Stimulated activated CD8-positive, alpha-beta memory T cell treated with anti-CD3 and anti-CD28 coated beads, Interleukin-15, amount 100 ng/mL, for 24 hours (primary cell): ENCODE results near the gene WWP2.
"Not testable (repeated sequence)": the region's sequence is repeated elsewhere in the genome, so short reads cannot be mapped to it uniquely, and the experiment has no call there.

Experiments
- DNase-seq: peaks from one replicate; pipeline ENCODE4 v3.0.0-alpha.2; 2020; ENCODE audit warnings: low read depth

Gene WWP2

GRCh38 chr16:69745959-69746358 is 16.2 kb upstream of the WWP2 start:
- no peak for DNase-seq

- DNase-seq = no peak
These were observed 15.0 kb upstream of the WWP2 start for GRCh38 chr16:69747115-69747514.

GRCh38 chr16:69748694-69749345 is 13.3 kb upstream of the WWP2 start:
- DNase-seq = no peak

- no peak for DNase-seq
These were observed 8.0 kb upstream of the WWP2 start for GRCh38 chr16:69754143-69754468.

GRCh38 chr16:69754469-69755310 is 7.4 kb upstream of the WWP2 start, which contains the start of gene NOB1:
TSS of gene NOB1 (minus strand) at chr16:69754926. CDS start at chr16:69754910, 16 bp downstream.
- DNase-seq = peak; percentile 92

GRCh38 chr16:69756705-69757104 is 5.4 kb upstream of the WWP2 start:
- DNase-seq = no peak

- DNase-seq = not testable (repeated sequence)
These were observed 4.8 kb upstream of the WWP2 start for GRCh38 chr16:69757375-69757774.

- no peak for DNase-seq
These were observed 874 bp downstream of the WWP2 start for GRCh38 chr16:69762814-69763598.

GRCh38 chr16:69763599-69763942 is 1.4 kb downstream of the WWP2 start:
- no peak for DNase-seq

GRCh38 chr16:69767459-69768229 is 5.5 kb downstream of the WWP2 start:
- DNase-seq = no peak

GRCh38 chr16:69768666-69769065 is 6.5 kb downstream of the WWP2 start:
- no peak for DNase-seq

- DNase-seq = no peak
These were observed 7.3 kb downstream of the WWP2 start for GRCh38 chr16:69769404-69769803.

GRCh38 chr16:69771651-69771967 is 9.5 kb downstream of the WWP2 start:
- no peak for DNase-seq

- DNase-seq = no peak
These were observed 11.3 kb downstream of the WWP2 start for GRCh38 chr16:69773260-69773947.

- DNase-seq = no peak
These were observed 13.4 kb downstream of the WWP2 start for GRCh38 chr16:69775563-69775962.

- no peak for DNase-seq
These were observed 17.6 kb downstream of the WWP2 start for GRCh38 chr16:69779724-69780123.

GRCh38 chr16:69781118-69781517 is 19.0 kb downstream of the WWP2 start:
- DNase-seq = no peak

- DNase-seq = no peak
These were observed 22.5 kb downstream of the WWP2 start for GRCh38 chr16:69784586-69784985.

- no peak for DNase-seq
These were observed 25.8 kb downstream of the WWP2 start for GRCh38 chr16:69787883-69788282.

- DNase-seq = not testable (repeated sequence)
These were observed 29.3 kb downstream of the WWP2 start for GRCh38 chr16:69791391-69791847.

- no peak for DNase-seq
These were observed 31.4 kb downstream of the WWP2 start for GRCh38 chr16:69793526-69793925.

GRCh38 chr16:69794486-69794885 is 32.4 kb downstream of the WWP2 start:
- no peak for DNase-seq
